MG63 (cell line): ENCODE measurements around the gene COL5A2. TPM values are rescaled to one million over a fixed set of nuclear protein-coding genes. Genes with fewer than 3 reads are reported as not detected.
A peak's percentile ranks its signal among the peaks of the same experiment; 100 is the strongest.

Experiments
- DNase-seq: peaks from one replicate; pipeline ENCODE4 v3.0.0-alpha.2; 2020
- H3K27me3 ChIP-seq: fragments of 250-450 bp; sonication (Bioruptor Pico); 2 replicates; pipeline ENCODE4 v1.5.1; 2020; ENCODE audit warnings: mild to moderate bottlenecking, moderate library complexity
- H3K36me3 ChIP-seq: fragments of 250-450 bp; sonication (Bioruptor Pico); 2 replicates; pipeline ENCODE4 v1.5.1; 2020; ENCODE audit warnings: mild to moderate bottlenecking, moderate library complexity
- H3K4me3 ChIP-seq: fragments of 250-450 bp; sonication (Bioruptor Pico); 2 replicates; pipeline ENCODE4 v1.5.1; 2020; ENCODE audit warnings: mild to moderate bottlenecking, moderate library complexity
- H3K9me3 ChIP-seq: fragments of 250-450 bp; sonication (Bioruptor Pico); 2 replicates; pipeline ENCODE4 v1.5.1; 2020; ENCODE audit warnings: mild to moderate bottlenecking, moderate library complexity
- total RNA-seq: library from RNA; depleted of rRNA; stranded (reverse); fragments of >200 nt; shearing (Covaris generic); gene quantifications from 2 replicates; pipeline ENCODE4 v1.2.3, GENCODE V29; 2014; ENCODE audit warnings: low replicate concordance

COL5A2 gene
- total RNA-seq, 1 experiment from 2014 or later = 488 TPM

GRCh38 chr2:189191766-189192165 lies 12.2 kb upstream of the COL5A2 start:
- no peaks in the 10 kb centered on the region; the same call in 1 of the 2 replicates for H3K36me3 ChIP-seq

DNA sequence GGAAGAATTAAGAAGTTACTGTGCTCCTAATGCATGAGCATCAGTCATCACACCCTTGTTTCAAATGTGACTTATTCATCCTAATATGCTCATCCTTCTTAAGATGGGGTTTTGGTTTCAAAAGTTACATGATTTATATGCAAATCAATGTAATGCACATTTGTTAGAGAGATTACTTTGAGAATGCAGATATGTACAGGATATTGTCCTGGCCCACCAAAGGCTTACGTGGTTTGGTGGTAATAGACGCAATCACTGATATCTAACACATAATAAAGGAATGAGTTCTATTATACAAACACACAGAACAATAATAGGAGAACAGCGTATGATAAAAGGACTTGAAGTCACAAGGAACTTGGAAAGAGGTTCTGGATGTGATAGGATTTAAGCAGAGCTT lies 11.1 kb upstream of the COL5A2 start:
- no peak overlapping the region for H3K4me3 ChIP-seq

More at GRCh38 chr2:189191766-189192165, 12.2 kb upstream of the COL5A2 start:
- no peaks in the 10 kb centered on the region for H3K27me3 ChIP-seq
- H3K9me3 ChIP-seq = peaks cover 6% of the 10 kb centered on the region; the same call in 1 of the 2 replicates
- H3K4me3 ChIP-seq = no peak overlapping the region
- DNase-seq = no peak

GRCh38 chr2:189188115-189188805 lies 8.7 kb upstream of the COL5A2 start:
- Histone ChIP-seq H3K36me3 (no peaks in the 10 kb centered on the region; the same call in 1 of the 2 replicates), H3K4me3 (no peak overlapping the region), H3K27me3 (no peaks in the 10 kb centered on the region), H3K9me3 (no peaks in the 10 kb centered on the region)
- DNase-seq = peak; percentile 13

More for the DNA sequence above, 11.1 kb upstream of the COL5A2 start:
- no peak for DNase-seq
- H3K36me3 ChIP-seq = no peaks in the 10 kb centered on the region; the same call in 1 of the 2 replicates
- H3K27me3 ChIP-seq = no peaks in the 10 kb centered on the region
- H3K9me3 ChIP-seq = 0 out of 2 replicates have a peak, but pooled peaks cover 3% of the 10 kb centered on the region

GRCh38 chr2:189183170-189183569 lies 3.6 kb upstream of the COL5A2 start:
- no peaks in the 10 kb centered on the region for H3K36me3 ChIP-seq
- H3K9me3 ChIP-seq = no peaks in the 10 kb centered on the region
- H3K27me3 ChIP-seq = no peaks in the 10 kb centered on the region
- no peak overlapping the region for H3K4me3 ChIP-seq
- no peak for DNase-seq

DNA sequence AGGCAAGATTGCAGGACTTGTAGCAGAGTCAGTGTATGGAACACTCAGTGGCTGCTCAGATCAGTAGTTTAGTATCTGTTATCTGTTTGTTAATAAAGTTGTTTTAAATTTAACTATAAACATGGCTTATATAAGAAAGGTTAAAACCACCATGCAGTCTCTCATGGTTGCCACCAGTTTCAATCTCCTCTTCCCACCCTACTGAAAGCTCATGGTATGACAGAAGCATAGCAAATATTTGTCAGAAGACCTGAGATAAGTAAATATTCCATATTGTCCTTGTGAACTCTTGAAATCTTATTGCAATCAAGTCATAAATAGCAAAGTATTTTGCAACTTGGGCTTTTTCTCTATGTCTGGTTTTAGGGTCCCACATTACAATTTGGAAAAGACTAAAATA lies 2.1 kb upstream of the COL5A2 start:
- peaks cover 2% of the 10 kb centered on the region; the same call in 1 of the 2 replicates for H3K36me3 ChIP-seq
- H3K27me3 ChIP-seq = no peaks in the 10 kb centered on the region
- no peak for DNase-seq
- no peak overlapping the region for H3K4me3 ChIP-seq
- H3K9me3 ChIP-seq = no peaks in the 10 kb centered on the region

DNA sequence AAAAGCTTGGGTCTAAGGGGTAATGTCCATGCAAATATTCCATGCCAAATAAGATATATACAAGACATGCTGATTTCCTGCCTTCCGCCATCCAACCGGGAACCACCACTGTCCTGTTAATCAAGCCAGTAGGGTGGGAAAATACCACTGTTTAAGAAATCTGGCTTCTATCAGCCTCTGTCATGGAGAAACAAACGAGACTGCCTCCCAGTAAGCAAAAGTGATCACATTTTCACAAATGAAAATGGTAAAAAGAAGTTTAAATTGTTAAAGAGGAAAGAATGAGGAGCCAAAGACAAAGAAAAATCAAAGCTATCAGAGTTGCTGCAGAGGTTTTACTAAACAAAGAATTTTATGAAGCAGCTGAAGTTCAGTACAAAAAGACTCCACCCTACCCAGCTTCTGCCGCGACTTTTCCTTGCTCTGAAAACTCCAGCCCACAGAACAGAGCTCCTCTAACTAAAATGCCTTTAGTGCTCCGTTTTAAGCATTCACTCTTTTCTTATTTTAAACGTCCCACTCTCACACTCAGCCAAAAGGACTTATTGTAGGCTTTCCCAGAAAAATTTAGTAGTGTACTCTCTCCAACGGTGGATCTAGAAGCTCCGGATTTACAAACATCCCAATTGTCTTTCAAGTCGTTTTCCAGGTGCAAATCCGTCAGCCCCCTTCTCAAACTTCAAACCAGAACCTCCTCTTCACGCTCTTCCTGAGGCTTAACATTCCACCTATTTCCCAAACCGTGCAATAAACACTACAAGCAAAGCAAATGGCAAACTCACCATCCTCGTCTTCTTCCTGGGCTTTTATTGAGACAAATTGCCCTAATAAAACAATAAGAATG lies 613 bp downstream of the COL5A2 start:
- Histone ChIP-seq H3K36me3 (peaks cover 30% of the 10 kb centered on the region), H3K9me3 (peaks cover 3% of the 10 kb centered on the region; the same call in 1 of the 2 replicates), H3K4me3 (peak overlapping the region; percentile 67), H3K27me3 (no peaks in the 10 kb centered on the region)
- peak; percentile 68 for DNase-seq

DNA sequence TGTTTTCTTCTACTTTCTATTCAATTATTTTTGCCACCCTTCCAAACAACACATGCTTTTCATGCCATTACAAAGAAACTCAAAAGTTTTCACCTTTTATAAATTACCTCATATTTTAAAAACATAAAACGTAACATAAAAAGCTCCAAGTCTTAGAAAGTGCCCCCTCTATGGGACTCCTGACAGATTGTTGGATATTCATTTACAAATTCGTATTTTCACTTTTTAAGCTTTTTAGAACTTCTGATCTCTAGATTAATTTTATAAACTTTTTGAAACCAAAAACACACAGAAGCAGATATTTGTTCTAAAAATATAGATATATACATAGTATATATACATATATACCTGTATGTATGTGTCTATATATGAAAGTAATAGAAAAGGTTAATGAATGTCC lies 1.5 kb downstream of the COL5A2 start:
- H3K4me3 ChIP-seq = peak overlapping the region; percentile 67
- peaks cover 3% of the 10 kb centered on the region; the same call in 1 of the 2 replicates for H3K9me3 ChIP-seq
- no peak for DNase-seq
- H3K36me3 ChIP-seq = peaks cover 34% of the 10 kb centered on the region
- H3K27me3 ChIP-seq = no peaks in the 10 kb centered on the region

DNA sequence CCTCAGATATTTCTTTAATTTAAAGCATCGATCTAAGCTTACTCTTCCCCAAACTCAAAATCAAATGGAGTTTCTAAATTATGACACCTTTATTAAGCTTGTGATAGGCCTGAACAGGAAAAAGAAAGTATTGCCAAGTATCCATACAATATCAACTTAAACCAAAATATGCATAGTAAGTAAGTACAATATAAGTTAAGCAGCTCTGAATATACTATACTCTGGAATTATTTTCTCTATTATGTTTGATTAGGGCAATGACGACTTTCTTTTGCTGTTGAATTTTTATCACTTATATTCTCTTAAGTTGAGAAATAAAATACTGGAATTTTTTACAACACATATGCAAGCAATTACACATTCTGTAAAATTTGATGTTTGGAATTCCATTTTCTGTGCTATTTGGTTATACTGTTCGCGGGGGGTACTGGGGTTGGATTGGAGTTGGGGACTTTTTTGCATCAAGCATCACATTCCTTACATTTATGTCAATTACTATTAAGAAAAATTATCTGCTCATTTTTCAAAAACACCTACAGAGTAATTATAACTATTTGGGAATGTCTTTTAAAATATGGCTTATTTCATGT lies 2.2 kb downstream of the COL5A2 start:
- Histone ChIP-seq H3K4me3 (peak overlapping the region; percentile 67), H3K36me3 (peaks cover 37% of the 10 kb centered on the region), H3K9me3 (peaks cover 3% of the 10 kb centered on the region; the same call in 1 of the 2 replicates), H3K27me3 (no peaks in the 10 kb centered on the region)
- DNase-seq = no peak

DNA sequence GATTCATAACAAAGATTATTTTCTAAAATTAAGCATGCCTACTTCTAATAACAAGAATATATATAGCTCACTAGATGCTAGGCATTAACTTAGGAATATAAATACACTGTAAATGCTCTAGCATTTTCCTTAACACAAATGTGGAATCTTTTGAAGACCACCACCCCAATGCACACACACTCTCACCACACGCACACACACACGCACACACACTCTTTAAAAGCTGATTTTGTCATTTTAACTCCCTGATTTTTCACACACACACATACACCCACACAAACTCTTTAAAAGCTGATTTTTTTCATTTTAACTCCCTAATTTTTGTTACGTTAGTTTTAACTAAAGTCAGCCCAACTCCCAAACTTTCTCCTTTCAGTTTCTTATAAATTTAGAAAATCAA lies 3.0 kb downstream of the COL5A2 start:
- peak overlapping the region; percentile 67 for H3K4me3 ChIP-seq
- no peaks in the 10 kb centered on the region for H3K27me3 ChIP-seq
- no peak for DNase-seq
- H3K9me3 ChIP-seq = peaks cover 3% of the 10 kb centered on the region; the same call in 1 of the 2 replicates
- H3K36me3 ChIP-seq = peaks cover 44% of the 10 kb centered on the region

DNA sequence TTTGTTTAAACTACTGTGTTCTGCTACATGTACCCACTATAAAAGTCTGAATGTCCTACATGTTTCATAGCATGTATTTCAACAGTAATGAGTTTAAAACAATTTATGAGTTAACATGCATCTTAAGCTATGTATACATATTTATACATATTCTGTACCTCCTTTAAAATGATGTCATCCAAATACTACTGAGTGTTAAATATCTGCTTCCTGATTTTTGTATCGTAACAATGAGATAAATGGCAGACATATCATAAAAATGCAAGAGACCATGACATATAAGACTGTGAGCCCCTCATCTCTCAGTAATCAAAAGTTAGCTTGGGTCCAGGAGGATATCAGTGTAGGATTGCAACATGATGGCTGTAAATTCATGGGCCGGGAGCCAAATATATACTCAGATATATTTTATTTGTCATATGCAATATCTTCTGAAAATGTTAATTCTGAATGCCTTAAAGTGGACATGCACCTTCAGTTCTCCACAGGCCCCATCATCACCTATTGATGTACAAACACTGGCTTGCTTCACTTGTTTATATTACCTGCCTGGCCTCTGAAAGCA lies 3.6 kb downstream of the COL5A2 start:
- Histone ChIP-seq H3K9me3 (peaks cover 3% of the 10 kb centered on the region; the same call in 1 of the 2 replicates), H3K27me3 (no peaks in the 10 kb centered on the region), H3K36me3 (peaks cover 48% of the 10 kb centered on the region), H3K4me3 (peak overlapping the region; percentile 67)
- no peak for DNase-seq

GRCh38 chr2:189171956-189172609 lies 7.5 kb downstream of the COL5A2 start:
- no peak overlapping the region for H3K4me3 ChIP-seq
- H3K36me3 ChIP-seq = peaks cover 63% of the 10 kb centered on the region
- no peaks in the 10 kb centered on the region for H3K27me3 ChIP-seq
- peaks cover 3% of the 10 kb centered on the region; the same call in 1 of the 2 replicates for H3K9me3 ChIP-seq
- DNase-seq = no peak

- DNase-seq = no peak
- Histone ChIP-seq H3K4me3 (no peak overlapping the region), H3K9me3 (no peaks in the 10 kb centered on the region), H3K36me3 (peaks cover 43% of the 10 kb centered on the region), H3K27me3 (no peaks in the 10 kb centered on the region)
Measured at GRCh38 chr2:189168856-189169499, 10.6 kb downstream of the COL5A2 start.

GRCh38 chr2:189165656-189166380 lies 13.7 kb downstream of the COL5A2 start:
- Histone ChIP-seq H3K4me3 (no peak overlapping the region), H3K27me3 (no peaks in the 10 kb centered on the region), H3K9me3 (no peaks in the 10 kb centered on the region), H3K36me3 (peaks cover 32% of the 10 kb centered on the region)
- no peak for DNase-seq

DNA sequence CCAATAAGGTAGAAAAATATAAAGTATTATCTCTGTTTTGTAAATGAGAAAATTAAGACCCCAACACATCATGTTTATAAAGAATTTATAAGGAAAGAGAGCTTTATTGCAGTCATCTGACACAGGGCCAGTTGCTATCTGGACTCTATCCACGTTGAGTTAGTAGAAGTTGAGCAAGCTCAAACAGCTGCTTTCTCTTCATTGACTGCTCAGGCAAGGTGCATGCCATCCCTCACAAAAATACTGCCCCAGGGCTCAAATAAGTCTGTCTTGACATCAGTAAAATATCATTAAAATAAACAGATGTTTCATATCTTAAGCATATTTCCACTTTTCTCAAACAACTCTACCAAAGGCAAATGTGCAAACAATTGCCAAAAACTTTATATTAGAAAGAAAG lies 14.8 kb downstream of the COL5A2 start:
- peaks cover 26% of the 10 kb centered on the region for H3K36me3 ChIP-seq
- no peaks in the 10 kb centered on the region for H3K27me3 ChIP-seq
- H3K4me3 ChIP-seq = no peak overlapping the region
- DNase-seq = peak; percentile 61
- no peaks in the 10 kb centered on the region for H3K9me3 ChIP-seq

GRCh38 chr2:189163889-189164288 lies 15.7 kb downstream of the COL5A2 start:
- no peaks in the 10 kb centered on the region for H3K9me3 ChIP-seq
- peaks cover 28% of the 10 kb centered on the region for H3K36me3 ChIP-seq
- no peaks in the 10 kb centered on the region for H3K27me3 ChIP-seq
- H3K4me3 ChIP-seq = no peak overlapping the region
- no peak for DNase-seq
